ENCODE data around the gene ARRB1. TPM values are rescaled to one million over a fixed set of nuclear protein-coding genes. Genes with fewer than 3 reads are reported as not detected.

ARRB1 gene
- total and polyA plus RNA-seq, 9 of the 15 experiments (the other 6 are each of a cell fraction or from before 2014, with no cell fraction given): 6.6 to 45.4 (median 28.5) TPM

- WGBS (ENCODE audit: insufficient coverage, low coverage, missing lambda C conversion rate): 79% methylated on average over 2 of the region's 2 CpGs
Observed at GRCh38 chr11:75365711-75366181, 14.3 kb upstream of the ARRB1 start.

More at GRCh38 chr11:75365711-75366181, 14.3 kb upstream of the ARRB1 start:
- H3K4me3 ChIP-seq: no peak overlapping the region
- CTCF ChIA-PET (ENCODE audit: low intra/inter-chr PET ratio): no interaction called here
- DNase-seq (ENCODE audit: extremely low read depth in 1 of 4, low spot score in 3 of 4): no peak
- intact Hi-C loops (cut with micrococcal nuclease): no loop called here
- no peak for FAIRE-seq
- H3K4me2 ChIP-seq (ENCODE audit: insufficient read depth, low read length): no peak overlapping the region
- no peaks in the 10 kb centered on the region for H3K27me3 ChIP-seq (ENCODE audit: control insufficient read depth in 2 of 2, insufficient read depth in 2 of 2, low read length in 2 of 2)
- no peak for TF ChIP-seq NFE2 (IDR thresholded peaks at IDR 0.05; ENCODE audit: low read depth)
- no peak for TF ChIP-seq CTBP1 (IDR thresholded peaks at IDR 0.05; ENCODE audit: borderline replicate concordance)
- TF ChIP-seq, protein P1, sequence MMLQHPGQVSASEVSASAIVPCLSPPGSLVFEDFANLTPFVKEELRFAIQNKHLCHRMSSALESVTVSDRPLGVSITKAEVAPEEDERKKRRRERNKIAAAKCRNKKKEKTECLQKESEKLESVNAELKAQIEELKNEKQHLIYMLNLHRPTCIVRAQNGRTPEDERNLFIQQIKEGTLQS (IDR thresholded peaks at IDR 0.05): peak; percentile 50
- TF ChIP-seq, protein P1 (CRISPR knock-in tag; conservative IDR thresholded peaks at IDR 0.05): no peak
- TF ChIP-seq CREM (IDR thresholded peaks at IDR 0.05; ENCODE audit: low read depth): no peak
- no peak for TF ChIP-seq EZH2 (IDR thresholded peaks at IDR 0.05; ENCODE audit: borderline replicate concordance, low read depth, low read length)
- TF ChIP-seq CBX3 (IDR thresholded peaks at IDR 0.05; ENCODE audit: borderline replicate concordance in 1 of 2, low read length in 2 of 2): no peak
- TF ChIP-seq ATF1 (CRISPR knock-in tag; IDR thresholded peaks at IDR 0.05): no peak
- no peak for TF ChIP-seq ATF1 (tag; IDR thresholded peaks at IDR 0.05)
- TF ChIP-seq RFX1 (IDR thresholded peaks at IDR 0.05): no peak
- TF ChIP-seq CEBPB (tag; IDR thresholded peaks at IDR 0.05): no peak
- TF ChIP-seq YY1 (IDR thresholded peaks at IDR 0.05; ENCODE audit: borderline replicate concordance in 1 of 3, control insufficient read depth in 1 of 3, extremely low read depth in 1 of 3, insufficient read depth in 3 of 3, insufficient read length in 1 of 3, insufficient replicate concordance in 2 of 3, low read depth in 1 of 3, low read length in 2 of 3): no peak
- no peak for TF ChIP-seq ZBTB26 (CRISPR knock-in tag; IDR thresholded peaks at IDR 0.05)
- TF ChIP-seq HOMEZ (CRISPR knock-in tag; IDR thresholded peaks at IDR 0.05): no peak
- TF ChIP-seq, protein P2, sequence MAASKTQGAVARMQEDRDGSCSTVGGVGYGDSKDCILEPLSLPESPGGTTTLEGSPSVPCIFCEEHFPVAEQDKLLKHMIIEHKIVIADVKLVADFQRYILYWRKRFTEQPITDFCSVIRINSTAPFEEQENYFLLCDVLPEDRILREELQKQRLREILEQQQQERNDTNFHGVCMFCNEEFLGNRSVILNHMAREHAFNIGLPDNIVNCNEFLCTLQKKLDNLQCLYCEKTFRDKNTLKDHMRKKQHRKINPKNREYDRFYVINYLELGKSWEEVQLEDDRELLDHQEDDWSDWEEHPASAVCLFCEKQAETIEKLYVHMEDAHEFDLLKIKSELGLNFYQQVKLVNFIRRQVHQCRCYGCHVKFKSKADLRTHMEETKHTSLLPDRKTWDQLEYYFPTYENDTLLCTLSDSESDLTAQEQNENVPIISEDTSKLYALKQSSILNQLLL (CRISPR knock-in tag; IDR thresholded peaks at IDR 0.05; ENCODE audit: borderline replicate concordance): no peak
- TF ChIP-seq, protein P3, sequence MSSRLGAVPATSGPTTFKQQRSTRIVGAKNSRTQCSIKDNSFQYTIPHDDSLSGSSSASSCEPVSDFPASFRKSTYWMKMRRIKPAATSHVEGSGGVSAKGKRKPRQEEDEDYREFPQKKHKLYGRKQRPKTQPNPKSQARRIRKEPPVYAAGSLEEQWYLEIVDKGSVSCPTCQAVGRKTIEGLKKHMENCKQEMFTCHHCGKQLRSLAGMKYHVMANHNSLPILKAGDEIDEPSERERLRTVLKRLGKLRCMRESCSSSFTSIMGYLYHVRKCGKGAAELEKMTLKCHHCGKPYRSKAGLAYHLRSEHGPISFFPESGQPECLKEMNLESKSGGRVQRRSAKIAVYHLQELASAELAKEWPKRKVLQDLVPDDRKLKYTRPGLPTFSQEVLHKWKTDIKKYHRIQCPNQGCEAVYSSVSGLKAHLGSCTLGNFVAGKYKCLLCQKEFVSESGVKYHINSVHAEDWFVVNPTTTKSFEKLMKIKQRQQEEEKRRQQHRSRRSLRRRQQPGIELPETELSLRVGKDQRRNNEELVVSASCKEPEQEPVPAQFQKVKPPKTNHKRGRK (tag; IDR thresholded peaks at IDR 0.05): 0 out of 2 replicates have a peak, but pooled peaks have one; percentile 16
- no peaks in the 10 kb centered on the region for H3K36me3 ChIP-seq (ENCODE audit: control insufficient read depth, insufficient read depth, low read length)
- H3K79me2 ChIP-seq (ENCODE audit: control insufficient read depth, insufficient read depth, low read length): no peaks in the 10 kb centered on the region
- H2AFZ ChIP-seq (ENCODE audit: low read depth, low read length): no peak overlapping the region
- no peaks in the 10 kb centered on the region for H3K9me1 ChIP-seq (ENCODE audit: control insufficient read depth, insufficient read depth, low read length)
- no peak overlapping the region for H3K27ac ChIP-seq (ENCODE audit: extremely low read depth, low read depth, low read length)
- no TSS peak for BruUV-seq (replicated peaks)
- POLR2A ChIA-PET: interaction anchor here (0.7 kb wide), 1 partner anchor 109 kb away, joined by 3 read pairs; no protein-coding TSS in a partner anchor
- peaks cover 0 to 4% of the 10 kb centered on the region in 2 experiments; a peak in 2 of 5 replicates for H3K4me1 ChIP-seq (replicated peaks in 1 of 2; ENCODE audit: control insufficient read depth in 2 of 2, insufficient read depth in 2 of 2, low read length in 2 of 2)
- H3K9me3 ChIP-seq (replicated peaks; ENCODE audit: control insufficient read depth, insufficient read depth, low read depth, low read length): peaks cover 4% of the 10 kb centered on the region; the same call in 1 of the 2 replicates
- no peak for ATAC-seq
- H4K20me1 ChIP-seq (replicated peaks; ENCODE audit: control insufficient read depth, insufficient read depth, low read length): no peaks in the 10 kb centered on the region
- in situ Hi-C loops (cut with MboI): no loop called here
- no peak overlapping the region for H3K9ac ChIP-seq (ENCODE audit: insufficient read depth in 1 of 2, low read depth in 2 of 2, low read length in 2 of 2)
